ENCODE measurements around the gene CDKN2D. TPM values are rescaled to one million over a fixed set of nuclear protein-coding genes. Genes with fewer than 3 reads are reported as not detected.

Gene CDKN2D
- total and polyA plus RNA-seq, 2 of the 13 experiments (the other 11 are each of a cell fraction or from before 2014, with no cell fraction given) = 5.4 to 8.6 TPM

GRCh38 chr19:10553087-10553667 lies 15.6 kb downstream of the CDKN2D start (continued):
- TF ChIP-seq KDM5A (IDR thresholded peaks at IDR 0.05; ENCODE audit: borderline replicate concordance, low read length) = no peak
- TF ChIP-seq PCBP1 (IDR thresholded peaks at IDR 0.05; ENCODE audit: borderline replicate concordance, low read depth, low read length) = no peak
- peak; percentile 83 for TF ChIP-seq ZNF629 (CRISPR knock-in tag; conservative IDR thresholded peaks at IDR 0.05)
- TF ChIP-seq SNAPC5 (CRISPR knock-in tag; IDR thresholded peaks at IDR 0.05; ENCODE audit: borderline replicate concordance) = no peak
- peak; percentile 52 for TF ChIP-seq AGO2 (optimal IDR thresholded peaks at IDR 0.05; ENCODE audit: low read depth, low read length)
- TF ChIP-seq ZMAT5 (CRISPR knock-in tag; IDR thresholded peaks at IDR 0.05; ENCODE audit: borderline replicate concordance, low read depth) = no peak
- TF ChIP-seq ZNF431 (CRISPR knock-in tag; IDR thresholded peaks at IDR 0.05; ENCODE audit: borderline replicate concordance, low read depth) = no peak
- no peak for TF ChIP-seq ZNF414 (CRISPR knock-in tag; IDR thresholded peaks at IDR 0.05)
- TF ChIP-seq ZNF468 (CRISPR knock-in tag; IDR thresholded peaks at IDR 0.05) = no peak
- TF ChIP-seq ZSCAN31 (CRISPR knock-in tag; IDR thresholded peaks at IDR 0.05; ENCODE audit: low read depth) = no peak

- 86% methylated on average over 6 of the region's 12 CpGs for WGBS (ENCODE audit: low lambda C conversion rate)
- no peak overlapping the region for H3K4me3 ChIP-seq (replicated peaks in 1 of 3; ENCODE audit: insufficient read depth in 1 of 3, low read depth in 2 of 3, low read length in 3 of 3)
- H3K27me3 ChIP-seq (ENCODE audit: control insufficient read depth in 1 of 2, insufficient read depth in 2 of 2, low read length in 2 of 2) = no peaks in the 10 kb centered on the region
- no peaks in the 10 kb centered on the region for H3K9me3 ChIP-seq (ENCODE audit: low read length)
- no peaks in the 10 kb centered on the region for H4K20me1 ChIP-seq (ENCODE audit: insufficient read depth, low read length)
- ATAC-seq (peak; percentile 73), FAIRE-seq (peak; percentile 40), DNase-seq (ENCODE audit: low spot score) (no peak)
- ChIA-PET CTCF (ENCODE audit: low intra/inter-chr PET ratio, low total read pairs) (no interaction called here), POLR2A (interaction anchor here (1.1 to 1.9 kb wide), 4 partner anchors 10 to 48 kb away, joined by 3 to 4 read pairs (median 4); no protein-coding TSS in a partner anchor)
- H3K4me2 ChIP-seq (ENCODE audit: low read depth, low read length) = no peak overlapping the region
- peaks cover 11 to 68% of the 10 kb centered on the region in 2 experiments for H3K36me3 ChIP-seq (replicated peaks in 1 of 2; ENCODE audit: control insufficient read depth in 1 of 2, insufficient read depth in 2 of 2, low read length in 2 of 2)
- no peak overlapping the region for H2AFZ ChIP-seq (ENCODE audit: low read length)
- intact Hi-C loops (cut with micrococcal nuclease; ENCODE audit: unreplicated experiment) (no loop called here), in situ Hi-C loops (cut with HindIII; ENCODE audit: extremely low pct_ligation_motif_present, low pct_unique_long_range_greater_than_20kb) (no loop called here)
- no peaks in the 10 kb centered on the region for H3K79me2 ChIP-seq (ENCODE audit: insufficient read depth, low read length)
- H3K9ac ChIP-seq (ENCODE audit: insufficient read depth, low read depth, low read length) = no peak overlapping the region
- no peaks in the 10 kb centered on the region for H3K4me1 ChIP-seq (ENCODE audit: insufficient read depth, low read length)
- H3K27ac ChIP-seq (ENCODE audit: extremely low read length, insufficient read depth, low read length) = no peak overlapping the region
- BruUV-seq (replicated peaks) = no TSS peak
- no peak for TF ChIP-seq EZH2 (conservative IDR thresholded peaks at IDR 0.05; ENCODE audit: low read depth, low read length)
- peak; percentile 19; the same call in 1 of the 2 replicates for TF ChIP-seq ZNF687 (CRISPR knock-in tag; IDR thresholded peaks at IDR 0.05)
- TF ChIP-seq MBNL3 (CRISPR knock-in tag; conservative IDR thresholded peaks at IDR 0.05) = no peak
- TF ChIP-seq RCOR2 (CRISPR knock-in tag; IDR thresholded peaks at IDR 0.05) = no peak
- TF ChIP-seq TP53 (CRISPR knock-in tag; conservative IDR thresholded peaks at IDR 0.05) = no peak
- TF ChIP-seq ELF3 (CRISPR knock-in tag; IDR thresholded peaks at IDR 0.05) = no peak
- TF ChIP-seq ZNF367 (CRISPR knock-in tag; IDR thresholded peaks at IDR 0.05; ENCODE audit: borderline replicate concordance) = no peak
Observed at GRCh38 chr19:10552510-10553053, 16.2 kb downstream of the CDKN2D start.

All from HepG2 (cell line).